GM19463 (cell line): Measurements from ENCODE around the gene MAML2.
A peak's percentile ranks its signal among the peaks of the same experiment; 100 is the strongest.

Experiments used
- ATAC-seq: cut with Tn5 transposase; IDR thresholded peaks from one replicate; pipeline ENCODE4 v1.9.1; 2021; ENCODE audit warnings: mild to moderate bottlenecking, moderate library complexity; ENCODE audit not compliant: unreplicated experiment

MAML2 gene

DNA sequence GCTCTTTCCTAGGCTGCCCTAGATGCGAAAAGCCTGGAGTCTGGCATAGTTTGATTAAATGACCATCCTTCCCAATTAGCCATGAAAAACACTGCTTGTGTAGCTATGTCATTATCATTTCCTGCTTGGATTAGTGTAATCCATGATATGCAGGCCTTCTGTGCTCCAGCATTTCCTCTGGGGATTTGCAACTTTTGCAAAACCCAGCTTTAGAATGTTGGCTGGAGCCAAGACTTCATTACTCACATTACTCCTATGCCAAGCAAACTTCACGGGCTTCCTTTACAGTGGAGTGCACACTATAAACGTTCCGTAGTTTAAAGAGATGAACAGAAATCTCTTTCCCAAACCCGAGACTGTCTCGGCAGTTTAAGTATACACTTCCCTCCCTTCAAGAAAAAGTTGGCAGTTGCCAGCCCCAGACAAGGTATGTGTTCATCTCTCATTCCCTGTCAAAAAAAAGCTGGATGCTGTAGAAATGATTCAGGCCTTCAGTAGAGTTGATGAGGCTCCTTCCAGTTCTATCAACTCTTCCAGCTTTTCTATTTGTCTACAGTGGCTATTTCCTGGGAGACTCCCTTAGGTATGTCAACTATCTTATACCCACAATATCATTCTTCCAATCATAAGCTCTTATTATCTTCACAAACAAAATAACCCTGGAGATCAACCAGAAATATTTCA lies 180.0 kb downstream of the MAML2 start:
- ATAC-seq = no peak

DNA sequence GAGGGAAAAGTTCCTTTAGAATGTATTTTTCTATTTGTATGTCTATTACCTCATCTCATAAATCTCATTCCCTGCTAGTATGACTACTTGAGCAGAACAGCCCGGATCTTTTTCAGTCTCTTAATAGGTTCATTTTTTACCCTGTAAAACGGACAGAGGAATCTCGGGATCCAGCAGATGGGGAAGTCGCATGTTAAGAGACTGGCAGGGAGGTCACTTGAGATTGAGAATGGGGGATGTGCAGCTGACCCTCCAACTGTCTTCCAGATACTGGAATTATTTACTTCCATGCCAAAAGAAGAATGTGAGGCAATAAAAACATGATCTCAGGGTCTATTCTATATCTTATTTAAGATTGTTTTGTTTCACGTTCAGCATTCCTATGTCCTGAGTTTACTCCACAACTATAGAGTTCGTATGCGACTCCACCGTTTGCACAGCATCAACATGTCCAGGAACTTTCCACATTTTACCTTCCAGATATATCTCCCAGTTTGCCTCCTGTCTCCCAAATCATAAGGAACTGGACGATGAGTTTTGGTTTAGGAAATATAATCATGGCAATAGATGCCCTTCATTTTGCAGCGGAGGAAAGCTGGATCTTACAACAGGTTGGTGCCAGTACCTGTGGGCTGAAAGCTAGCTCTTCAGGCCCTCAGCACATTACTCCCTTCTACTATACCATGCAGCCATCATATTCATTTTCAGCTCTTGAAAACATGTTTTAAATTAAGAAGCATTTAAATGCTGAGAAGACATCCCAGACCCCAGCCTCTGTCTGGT lies 181.5 kb downstream of the MAML2 start:
- no peak for ATAC-seq

DNA sequence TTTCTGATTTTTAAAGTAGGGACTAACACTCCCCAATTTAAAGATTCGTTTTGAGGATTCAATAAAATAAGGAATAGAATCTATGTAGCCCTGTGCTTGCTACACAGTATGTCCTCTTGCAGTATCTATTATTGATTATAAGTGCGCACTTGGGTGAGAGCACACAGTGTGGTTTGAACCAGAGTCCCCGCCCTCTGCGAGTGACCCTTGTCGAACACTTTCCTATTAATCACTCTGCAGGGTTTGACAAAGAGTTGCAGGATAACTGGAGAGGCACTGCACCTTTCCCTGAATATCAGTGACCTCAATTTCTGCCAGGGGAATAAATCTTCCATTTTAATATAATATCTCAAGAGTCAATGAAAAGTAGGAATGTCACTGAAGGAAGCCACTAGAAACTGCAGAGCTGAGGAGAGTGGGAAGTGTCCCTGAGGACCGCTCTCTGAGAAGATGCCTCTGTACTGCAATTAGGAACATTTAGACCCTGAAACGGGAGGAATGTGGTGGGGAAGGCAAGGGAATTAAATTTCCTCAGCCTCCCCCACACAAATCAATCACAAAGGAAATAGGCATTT lies 182.2 kb downstream of the MAML2 start:
- no peak for ATAC-seq

DNA sequence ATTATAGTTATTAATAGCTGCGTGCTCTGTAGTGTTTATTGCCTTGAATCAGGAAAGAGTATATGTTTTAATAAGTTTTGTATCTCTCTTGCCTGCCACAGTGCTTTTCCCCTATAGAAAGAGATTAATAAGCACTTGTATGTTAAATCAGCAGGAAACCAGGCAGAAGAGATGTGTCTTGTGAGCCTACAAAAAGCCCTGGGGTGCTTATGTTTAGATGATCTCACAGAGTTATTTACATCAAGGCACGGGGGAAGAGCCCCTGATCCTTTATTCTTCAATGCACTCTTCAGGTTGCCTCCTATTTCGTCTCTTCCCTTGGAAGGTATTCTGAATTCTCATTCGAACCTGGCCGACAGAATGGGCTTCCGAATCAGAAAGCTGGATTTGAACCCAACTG lies 183.0 kb downstream of the MAML2 start:
- no peak for ATAC-seq

DNA sequence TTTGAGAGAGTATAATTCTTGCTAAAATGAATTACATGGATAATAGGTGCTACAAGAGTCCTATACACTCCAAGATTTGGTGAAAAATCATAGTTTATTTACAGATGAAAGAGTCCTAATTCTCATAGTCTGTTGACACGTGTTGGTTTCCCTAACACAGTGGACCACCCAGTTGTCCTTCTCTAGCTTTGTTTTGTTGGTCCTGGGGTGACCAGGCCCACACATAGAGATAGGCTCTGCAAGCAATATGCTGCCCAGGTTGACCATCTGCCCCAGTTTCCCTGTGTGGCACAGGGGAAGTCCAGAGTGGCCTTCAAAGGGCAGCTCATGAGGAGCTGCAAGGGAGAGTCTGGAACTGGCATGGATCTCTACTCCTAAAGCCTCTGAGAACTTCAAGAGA lies 184.9 kb downstream of the MAML2 start:
- ATAC-seq = no peak

DNA sequence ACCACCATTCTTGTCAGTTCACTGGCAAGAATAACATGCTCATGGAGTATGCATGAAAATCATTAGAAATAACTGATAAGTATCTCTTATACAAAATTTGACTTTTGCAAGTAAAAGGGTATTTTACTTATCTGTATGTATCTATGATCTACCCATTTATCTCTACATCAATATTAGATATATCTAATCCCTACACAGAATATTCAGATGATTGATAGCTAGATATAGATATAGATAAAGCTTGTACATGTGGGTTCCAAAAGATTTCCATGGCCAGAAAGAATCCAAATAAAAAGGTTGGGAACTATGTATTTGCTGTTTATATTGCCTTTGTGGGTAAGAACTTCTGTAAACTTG lies 185.5 kb downstream of the MAML2 start:
- no peak for ATAC-seq

DNA sequence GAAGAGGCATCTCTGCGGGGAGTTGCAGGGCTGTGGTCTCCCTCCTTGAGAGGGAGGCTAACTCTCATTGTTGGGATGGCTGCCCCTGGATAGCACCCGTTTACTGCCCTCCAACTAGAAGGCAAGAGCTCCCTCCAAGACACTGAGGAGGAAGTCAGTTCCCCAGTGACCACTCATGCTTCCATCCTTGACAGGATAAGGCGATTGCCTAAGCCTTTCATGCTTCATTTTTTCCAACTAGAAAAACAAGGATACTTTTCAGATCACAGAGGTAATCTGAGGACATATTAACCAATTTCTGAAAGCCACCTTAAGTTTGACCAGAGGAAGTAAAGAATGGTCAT lies 186.6 kb downstream of the MAML2 start:
- no peak for ATAC-seq

DNA sequence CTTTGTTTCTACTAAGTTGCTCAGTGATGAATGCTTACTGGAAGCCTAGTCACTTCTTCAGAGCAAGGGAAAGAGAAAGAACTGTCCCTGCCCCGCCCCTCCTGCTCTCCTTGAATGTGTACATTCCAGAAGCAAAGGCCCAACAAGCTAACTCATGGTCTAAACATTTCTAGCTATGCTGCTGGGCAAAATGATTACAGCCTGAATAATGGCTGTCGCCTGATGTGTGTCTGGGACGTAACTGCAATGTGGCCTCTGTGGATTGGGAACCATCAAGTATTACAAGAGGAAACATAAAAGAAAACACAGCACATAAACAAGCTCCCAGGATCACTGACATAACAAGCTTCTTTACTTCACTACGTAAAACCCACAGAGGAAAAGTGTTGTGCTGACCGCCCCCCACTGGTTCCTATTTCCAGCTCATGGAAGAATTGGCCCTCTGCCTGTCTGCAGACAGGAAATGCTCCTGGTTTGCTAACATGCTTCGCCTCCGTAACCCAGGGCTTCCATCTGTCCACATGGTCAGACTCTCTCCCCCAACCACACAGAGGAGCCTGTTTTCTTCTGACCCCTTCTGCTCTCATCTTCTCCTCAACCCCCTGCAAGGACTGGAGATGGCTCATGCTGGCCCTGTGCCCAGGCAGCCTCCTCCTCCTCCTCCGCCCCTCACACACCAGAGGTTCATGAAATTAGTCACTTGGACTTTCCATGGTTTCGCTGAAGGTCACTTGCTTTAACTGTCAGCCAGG lies 187.2 kb downstream of the MAML2 start:
- ATAC-seq = peak; percentile 76

DNA sequence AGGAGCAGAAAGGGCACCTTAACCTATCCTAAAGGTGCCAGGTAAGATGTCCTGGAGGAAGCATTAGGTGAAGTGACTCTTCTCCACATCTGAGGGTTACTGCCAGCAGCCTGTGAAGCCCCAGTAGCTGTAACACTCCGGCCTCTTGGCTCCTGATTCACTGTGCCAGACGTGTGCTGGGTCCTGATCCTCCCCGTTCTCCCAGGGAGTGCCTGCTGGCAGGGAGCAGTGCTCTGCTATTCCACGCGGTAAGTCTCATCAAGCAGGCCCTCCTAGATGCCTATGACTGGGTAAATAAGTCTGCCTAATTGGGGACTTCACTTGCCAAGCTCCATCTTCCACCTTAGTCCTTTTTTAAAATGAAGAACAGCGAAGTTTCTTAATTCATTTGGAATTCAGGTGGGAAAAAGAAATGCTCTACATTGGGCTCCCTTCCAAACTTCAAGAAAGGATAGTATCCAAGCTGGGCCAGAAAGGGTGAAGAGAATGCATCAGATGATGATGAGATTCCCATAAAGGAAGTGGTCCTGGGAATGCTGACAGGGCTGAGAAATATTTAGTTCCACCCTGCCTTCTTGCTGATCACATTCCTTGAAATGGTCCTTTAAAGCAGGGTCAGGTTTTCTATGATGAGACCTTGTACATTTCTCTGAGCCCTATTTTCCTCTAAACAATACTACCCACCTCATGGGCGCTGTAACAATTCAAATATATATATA lies 188.0 kb downstream of the MAML2 start:
- ATAC-seq = no peak

DNA sequence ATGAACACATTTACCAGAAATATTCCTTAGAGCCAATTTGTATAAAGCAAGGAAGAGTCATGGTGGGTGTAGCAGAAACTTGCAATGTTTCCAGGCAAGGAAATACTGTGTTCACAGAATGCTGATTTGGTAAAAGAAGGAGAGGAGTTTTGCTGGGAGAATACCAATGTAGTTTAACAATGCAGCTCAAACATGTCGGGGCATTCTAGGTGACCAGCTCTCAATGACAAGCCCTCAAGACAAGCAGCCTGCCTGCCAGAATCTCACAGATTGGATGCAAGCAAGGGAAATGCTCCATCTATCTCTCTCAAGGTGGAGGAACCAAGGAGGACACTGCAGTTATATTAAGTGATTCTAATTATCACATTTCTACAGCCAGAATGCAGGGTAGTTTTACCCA lies 190.4 kb downstream of the MAML2 start:
- no peak for ATAC-seq

DNA sequence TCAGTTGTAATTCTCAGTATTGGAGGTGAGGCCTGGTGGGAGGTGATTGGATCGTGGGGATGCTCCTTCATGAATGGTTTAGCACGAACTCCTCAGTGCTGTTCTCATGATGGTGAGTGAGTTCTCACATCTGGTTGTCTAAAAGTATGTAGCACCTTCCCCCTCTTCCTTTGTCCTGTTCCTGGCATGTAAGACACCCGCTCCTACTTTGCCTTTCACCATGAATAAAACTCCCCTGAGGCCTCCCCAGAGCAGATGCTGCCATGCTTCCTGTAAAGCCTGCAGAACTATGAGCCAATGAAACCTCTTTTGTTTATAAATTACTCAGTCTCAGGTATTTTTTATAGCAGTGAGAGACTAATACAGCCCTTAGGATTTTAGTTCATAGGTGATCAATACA lies 191.5 kb downstream of the MAML2 start:
- ATAC-seq = no peak

DNA sequence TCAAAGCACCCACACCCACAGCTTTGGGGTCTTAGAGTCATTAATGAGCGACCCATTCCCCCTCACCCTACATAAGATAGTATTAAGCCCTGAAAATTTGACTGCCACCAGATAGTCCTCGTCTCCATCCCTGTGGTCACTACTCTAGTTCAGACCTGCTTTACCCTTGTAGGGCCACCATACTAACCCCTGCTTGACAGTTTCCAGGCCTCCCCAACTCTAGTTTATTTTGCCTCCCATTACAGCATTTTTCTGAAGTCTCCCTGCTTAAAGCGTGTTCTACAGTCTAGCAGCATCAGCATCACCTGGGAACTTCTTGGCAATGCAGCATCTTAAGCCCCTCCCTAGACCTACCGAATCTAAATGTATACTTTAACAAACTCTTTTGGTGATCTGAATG lies 192.4 kb downstream of the MAML2 start:
- ATAC-seq = no peak

DNA sequence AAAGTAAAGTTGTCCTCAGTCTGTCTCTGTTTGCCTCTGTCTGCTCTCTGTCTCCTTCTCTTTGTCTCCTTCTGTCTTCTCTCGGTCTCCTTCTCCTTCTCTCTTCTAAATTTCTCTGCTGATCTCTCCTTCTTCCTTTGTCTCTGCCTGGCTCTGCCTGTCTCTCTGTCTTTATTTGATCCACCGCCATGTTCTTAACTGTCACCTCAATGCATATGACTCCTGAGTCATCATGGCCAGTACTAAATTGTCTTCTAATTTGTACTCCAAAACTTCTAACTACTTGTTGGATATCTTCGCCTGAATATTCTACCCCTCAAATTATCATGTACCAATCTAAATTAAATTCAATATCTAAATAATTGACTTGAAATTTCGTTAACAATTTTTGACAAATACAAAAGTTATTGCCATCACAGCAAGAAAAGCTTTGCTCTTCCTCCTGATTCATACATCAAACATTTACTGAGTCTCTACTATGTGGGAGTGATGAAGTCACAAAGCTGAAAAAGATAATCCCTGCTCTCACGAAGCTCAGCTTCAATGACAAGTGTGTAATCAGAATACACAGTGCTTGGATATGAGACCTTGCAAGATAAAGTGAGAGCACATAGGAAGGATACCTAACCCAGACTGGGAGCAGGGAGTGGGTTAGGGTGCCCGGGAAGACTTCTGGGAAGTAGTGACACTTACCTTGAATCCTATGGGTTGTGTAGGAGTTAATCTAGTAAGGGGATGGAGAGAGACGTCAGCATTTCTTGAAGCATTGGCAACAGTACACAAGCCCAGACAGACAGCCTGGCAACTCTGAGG lies 193.0 kb downstream of the MAML2 start:
- no peak for ATAC-seq

DNA sequence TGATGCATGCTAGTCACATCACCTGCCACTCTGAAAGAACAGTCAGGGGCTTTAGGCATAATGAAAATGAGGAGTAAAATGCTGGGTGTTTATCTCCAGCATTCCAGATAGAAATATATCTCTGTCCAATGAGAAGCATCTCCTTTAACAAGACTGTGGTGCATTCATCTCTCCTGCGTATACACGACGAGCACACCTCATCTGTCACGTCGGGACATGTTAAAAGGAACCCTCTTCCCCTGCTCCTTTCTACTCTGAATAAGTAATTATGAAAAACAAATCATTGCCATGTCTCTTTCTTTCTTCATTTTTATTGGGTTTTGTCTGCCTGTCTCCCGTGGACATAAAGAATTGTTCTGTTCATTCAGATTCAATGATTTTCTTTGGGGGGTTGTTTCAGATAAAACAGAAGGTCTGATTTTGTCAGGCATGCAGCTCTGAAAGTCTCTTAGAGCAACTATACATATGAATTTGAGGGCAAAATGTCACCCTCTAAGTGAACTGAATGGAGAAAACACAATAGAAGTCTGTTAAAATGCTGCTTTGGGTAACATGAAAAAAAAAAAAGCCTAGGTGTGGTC lies 195.0 kb downstream of the MAML2 start:
- no peak for ATAC-seq

DNA sequence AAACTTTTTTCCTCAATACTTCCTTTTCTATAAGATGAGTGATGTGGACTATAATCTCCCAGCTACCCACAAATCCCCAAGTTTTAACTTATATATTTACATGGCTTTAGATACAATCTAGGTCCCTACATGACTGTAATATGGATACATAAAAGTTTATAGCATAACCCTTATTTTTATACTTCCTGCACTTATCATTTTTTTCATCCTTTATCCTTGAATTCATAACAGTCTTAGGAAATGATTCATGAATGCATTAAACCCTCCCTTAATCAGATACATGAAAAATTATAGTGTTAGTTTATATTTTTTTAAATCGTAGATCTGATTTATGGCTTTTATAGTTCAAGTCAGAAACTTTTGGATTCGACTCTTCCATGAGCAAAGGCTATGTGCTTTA lies 195.8 kb downstream of the MAML2 start:
- no peak for ATAC-seq

DNA sequence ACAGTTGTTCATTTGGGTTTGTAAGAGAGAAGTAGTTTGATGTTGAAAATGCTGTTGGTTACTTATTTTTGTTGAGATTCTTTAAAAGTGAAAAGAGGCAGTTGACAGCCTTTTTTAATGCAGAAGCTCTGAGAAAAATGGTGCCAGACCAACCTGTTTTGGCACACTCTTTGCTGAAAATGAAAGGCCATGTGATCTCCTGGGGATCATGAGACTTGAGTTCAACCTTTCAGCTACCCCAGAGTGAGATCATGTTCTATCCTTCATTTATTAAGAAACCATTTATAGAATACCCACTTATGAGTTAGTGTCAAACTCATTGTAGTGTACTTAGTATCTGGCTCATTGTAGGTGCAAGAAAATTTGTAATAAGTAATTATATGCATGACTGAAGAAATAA lies 196.2 kb downstream of the MAML2 start:
- no peak for ATAC-seq

DNA sequence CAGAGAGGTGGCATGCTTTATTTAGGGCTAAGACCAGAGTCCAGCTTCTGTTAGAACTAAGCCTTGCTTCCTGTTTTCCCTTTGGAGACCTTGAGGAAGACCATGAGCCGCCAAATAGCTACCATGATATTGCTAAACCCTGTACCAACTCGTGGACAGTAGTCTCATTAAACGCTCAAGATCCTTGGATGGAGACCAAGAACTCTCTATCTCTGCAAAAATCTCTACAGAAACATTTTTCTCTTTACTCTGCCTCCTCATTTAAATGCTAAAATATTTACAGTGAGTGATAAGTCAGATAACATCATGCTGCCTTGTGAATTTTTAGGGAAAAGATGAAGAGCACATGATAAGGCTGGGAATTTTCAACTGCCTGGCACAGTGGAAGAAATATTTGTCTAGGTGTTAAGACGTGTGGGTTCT lies 197.8 kb downstream of the MAML2 start:
- no peak for ATAC-seq

DNA sequence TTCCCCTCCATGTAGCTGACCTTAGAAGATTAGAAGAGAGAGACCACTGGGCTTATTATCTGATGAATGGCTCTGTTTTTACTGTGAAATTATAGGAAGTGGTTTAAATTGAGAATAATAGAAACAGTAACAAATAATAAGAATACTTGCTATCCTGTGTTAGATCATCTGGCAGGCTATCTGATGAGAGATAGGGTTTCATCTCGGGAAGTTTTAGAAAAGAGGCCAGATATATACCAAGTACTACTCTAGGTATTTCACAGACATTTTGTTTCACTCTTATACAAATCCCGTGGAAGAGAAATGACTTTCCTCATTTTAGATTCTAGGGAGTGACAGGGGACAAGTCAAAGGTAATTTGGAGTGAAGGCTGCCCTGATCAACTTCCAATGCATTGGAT lies 198.4 kb downstream of the MAML2 start:
- no peak for ATAC-seq

DNA sequence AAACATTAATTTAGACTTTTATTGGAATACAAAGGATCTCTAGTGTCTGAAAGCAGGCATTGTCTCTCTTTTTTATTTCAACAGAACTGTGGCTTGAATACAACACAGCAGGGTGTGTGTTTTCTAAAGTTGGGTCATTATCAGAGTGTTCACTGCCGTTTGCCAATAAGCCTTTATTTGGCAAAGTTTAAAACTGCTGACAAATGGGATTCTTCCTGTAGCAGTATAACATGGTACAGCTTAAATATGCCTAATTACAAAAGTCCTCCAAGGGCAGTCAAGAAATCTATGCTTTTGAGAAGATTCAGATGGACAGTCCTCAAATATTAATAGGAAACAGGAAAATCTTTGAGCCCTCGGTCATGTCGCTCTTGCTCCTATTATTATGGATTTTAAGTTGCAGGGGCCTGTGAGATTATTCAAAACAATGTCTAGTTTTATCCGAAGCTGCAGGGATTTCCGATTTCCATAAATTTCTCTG lies 199.9 kb downstream of the MAML2 start:
- ATAC-seq = no peak

DNA sequence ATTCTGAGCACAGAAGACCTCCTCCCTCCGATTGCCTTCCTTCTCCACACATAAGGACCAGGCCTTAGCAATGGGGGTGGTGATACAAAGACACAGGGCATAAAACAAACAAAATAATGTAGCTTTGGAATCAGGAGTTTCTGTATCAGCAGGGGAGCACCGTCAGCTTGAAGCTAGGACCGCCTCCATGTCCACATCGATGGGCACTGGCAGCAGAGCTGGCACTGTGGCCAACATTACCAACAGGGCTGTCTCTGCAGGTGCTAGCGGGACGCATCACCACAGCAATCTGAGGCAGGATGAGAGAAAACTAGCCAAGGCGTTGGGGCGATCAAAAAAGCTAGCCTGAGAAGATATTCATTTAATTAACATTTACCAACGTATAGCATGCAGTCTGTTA lies 201.4 kb downstream of the MAML2 start:
- ATAC-seq = no peak
